ENCODE results near the gene PCDHA6.
"Not testable (repeated sequence)": the region's sequence is repeated elsewhere in the genome, so short reads cannot be mapped to it uniquely, and the experiment has no call there.

PCDHA6 gene

DNA sequence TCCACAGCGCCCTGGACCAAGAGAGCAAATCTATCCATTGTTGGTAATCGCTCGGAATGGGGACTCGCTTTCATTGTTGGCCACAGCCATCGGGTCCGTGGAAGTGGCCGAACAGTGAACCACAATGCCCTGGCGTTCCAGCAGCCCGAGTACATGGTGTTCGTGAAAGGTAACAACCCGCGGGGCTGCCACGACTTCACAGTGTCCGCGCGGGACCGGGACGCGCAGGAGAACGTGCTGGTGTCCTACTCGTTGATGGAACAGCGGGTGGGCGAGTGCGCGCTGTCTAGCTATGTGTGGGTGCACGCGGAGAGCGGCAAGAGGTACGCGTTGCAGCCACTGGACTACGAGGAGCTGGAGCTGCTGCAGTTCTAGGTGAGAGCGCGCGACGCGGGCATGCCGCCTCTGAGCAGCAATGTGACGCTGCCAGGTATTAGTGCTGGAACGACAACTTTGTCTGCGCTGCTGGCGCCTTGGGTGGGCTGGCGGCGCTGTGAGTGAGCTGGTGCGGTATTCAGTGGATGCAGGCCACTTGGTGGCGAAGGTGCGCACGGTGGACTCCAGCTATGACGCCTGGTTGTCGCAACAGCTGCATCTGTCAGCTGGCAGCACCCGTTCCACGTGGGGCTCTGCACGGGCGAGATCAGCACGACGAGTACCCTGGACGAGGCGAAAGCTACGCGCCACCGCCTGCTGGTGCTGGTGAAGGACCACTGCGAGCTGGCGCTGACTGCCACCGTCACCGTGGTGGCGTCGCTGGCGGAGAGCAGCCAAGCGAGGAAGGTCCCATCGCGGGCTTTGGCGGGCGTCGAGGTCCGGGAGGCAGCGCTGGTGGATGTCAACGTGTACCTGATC lies 34.9 kb downstream of the PCDHA6 start:
- TF ChIP-seq, protein P1, sequence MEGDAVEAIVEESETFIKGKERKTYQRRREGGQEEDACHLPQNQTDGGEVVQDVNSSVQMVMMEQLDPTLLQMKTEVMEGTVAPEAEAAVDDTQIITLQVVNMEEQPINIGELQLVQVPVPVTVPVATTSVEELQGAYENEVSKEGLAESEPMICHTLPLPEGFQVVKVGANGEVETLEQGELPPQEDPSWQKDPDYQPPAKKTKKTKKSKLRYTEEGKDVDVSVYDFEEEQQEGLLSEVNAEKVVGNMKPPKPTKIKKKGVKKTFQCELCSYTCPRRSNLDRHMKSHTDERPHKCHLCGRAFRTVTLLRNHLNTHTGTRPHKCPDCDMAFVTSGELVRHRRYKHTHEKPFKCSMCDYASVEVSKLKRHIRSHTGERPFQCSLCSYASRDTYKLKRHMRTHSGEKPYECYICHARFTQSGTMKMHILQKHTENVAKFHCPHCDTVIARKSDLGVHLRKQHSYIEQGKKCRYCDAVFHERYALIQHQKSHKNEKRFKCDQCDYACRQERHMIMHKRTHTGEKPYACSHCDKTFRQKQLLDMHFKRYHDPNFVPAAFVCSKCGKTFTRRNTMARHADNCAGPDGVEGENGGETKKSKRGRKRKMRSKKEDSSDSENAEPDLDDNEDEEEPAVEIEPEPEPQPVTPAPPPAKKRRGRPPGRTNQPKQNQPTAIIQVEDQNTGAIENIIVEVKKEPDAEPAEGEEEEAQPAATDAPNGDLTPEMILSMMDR (IDR thresholded peaks at IDR 0.05; ENCODE audit: control insufficient read depth, extremely low read depth, insufficient read depth), result no peak
- no peak overlapping the region for H3K4me3 ChIP-seq (ENCODE audit: low read depth, low read length)
- no peak for DNase-seq (ENCODE audit: low read depth)

DNA sequence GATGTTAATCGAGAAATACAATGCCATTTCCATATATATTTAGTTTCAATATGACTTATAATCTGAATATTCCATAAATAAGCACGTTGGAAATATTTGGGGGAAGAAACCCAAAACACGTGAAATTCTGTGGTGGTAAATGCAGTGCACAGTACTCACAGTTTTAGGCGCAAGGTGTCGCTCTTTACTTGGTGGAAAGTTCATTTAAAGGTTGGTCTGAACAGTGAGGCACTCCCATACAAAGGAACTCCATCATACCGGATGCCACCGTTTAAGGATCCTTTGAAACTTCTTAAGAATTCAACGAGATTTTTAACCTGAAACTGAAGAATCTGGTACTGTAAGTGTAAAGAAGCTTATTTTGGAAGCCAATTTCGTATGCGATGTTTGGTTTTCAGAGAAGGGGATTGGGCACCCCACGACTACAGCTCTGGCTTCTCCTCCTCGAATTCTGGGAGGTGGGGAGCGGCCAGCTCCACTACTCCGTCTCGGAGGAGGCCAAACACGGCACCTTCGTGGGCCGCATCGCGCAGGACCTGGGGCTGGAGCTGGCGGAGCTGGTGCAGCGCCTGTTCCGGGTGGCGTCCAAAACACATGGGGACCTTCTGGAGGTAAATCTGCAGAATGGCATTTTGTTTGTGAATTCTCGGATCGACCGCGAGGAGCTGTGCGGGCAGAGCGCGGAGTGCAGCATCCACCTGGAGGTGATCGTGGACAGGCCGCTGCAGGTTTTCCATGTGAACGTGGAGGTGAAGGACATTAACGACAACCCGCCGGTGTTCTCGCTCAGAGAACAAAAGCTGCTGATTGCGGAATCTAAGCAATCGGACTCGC lies 41.2 kb downstream of the PCDHA6 start, which contains the start of gene PCDHA11:
Gene PCDHA11, plus strand, starts transcription at position 237 of the 834 bp plus-strand sequence. Its CDS starts 147 bp downstream, at position 384.
- no peak within 1 kb of the TSS for H3K4me3 ChIP-seq (ENCODE audit: low read depth, low read length)
- no peak for DNase-seq (ENCODE audit: low read depth)
- TF ChIP-seq, protein P1 (IDR thresholded peaks at IDR 0.05; ENCODE audit: control insufficient read depth, extremely low read depth, insufficient read depth), result peak; percentile 52

DNA sequence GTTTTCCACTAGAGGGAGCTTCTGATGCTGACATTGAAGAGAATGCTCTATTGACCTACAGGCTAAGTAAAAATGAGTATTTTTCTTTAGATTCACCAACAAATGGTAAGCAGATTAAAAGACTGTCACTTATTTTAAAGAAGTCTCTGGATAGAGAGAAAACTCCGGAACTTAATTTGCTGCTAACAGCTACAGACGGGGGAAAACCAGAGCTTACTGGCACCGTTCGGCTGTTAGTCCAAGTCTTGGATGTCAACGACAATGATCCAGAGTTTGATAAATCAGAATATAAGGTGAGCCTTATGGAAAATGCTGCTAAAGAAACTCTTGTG lies 41.8 kb downstream of the PCDHA6 start:
- H3K4me3 ChIP-seq (ENCODE audit: low read depth, low read length), result no peak overlapping the region
- TF ChIP-seq, protein P1 (IDR thresholded peaks at IDR 0.05; ENCODE audit: control insufficient read depth, extremely low read depth, insufficient read depth), result peak; percentile 68
- DNase-seq (ENCODE audit: low read depth), result no peak

DNA sequence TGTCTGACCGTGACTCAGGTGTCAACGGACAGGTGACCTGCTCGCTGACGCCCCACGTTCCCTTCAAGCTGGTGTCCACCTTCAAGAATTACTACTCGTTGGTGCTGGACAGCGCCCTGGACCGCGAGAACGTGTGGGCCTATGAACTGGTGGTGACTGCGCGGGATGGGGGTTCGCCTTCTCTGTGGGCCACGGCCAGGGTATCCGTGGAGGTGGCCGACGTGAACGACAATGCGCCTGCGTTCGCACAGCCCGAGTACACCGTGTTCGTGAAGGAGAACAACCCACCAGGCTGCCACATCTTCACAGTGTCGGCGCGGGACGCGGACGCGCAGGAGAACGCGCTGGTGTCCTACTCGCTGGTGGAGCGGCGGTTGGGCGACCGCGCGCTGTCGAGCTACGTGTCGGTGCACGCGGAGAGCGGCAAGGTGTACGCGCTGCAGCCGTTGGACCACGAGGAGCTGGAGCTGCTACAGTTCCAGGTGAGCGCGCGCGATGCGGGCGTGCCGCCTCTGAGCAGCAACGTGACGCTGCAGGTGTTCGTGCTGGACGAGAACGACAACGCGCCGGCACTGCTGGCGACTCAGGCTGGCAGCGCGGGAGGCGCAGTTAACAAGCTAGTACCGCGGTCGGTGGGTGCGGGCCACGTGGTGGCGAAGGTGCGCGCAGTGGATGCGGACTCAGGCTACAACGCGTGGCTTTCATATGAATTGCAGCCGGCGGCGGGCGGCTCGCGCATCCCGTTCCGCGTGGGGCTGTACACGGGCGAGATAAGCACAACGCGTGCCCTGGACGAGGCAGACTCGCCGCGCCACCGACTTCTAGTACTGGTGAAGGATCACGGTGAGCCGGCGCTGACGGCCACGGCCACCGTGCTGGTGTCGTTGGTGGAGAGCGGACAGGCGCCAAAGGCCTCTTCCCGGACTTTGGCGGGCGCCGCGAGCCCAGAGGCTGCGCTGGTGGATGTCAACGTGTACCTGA lies 42.8 kb downstream of the PCDHA6 start:
- no peak overlapping the region for H3K4me3 ChIP-seq (ENCODE audit: low read depth, low read length)
- DNase-seq (ENCODE audit: low read depth), result no peak
- TF ChIP-seq, protein P1 (IDR thresholded peaks at IDR 0.05; ENCODE audit: control insufficient read depth, extremely low read depth, insufficient read depth), result no peak

DNA sequence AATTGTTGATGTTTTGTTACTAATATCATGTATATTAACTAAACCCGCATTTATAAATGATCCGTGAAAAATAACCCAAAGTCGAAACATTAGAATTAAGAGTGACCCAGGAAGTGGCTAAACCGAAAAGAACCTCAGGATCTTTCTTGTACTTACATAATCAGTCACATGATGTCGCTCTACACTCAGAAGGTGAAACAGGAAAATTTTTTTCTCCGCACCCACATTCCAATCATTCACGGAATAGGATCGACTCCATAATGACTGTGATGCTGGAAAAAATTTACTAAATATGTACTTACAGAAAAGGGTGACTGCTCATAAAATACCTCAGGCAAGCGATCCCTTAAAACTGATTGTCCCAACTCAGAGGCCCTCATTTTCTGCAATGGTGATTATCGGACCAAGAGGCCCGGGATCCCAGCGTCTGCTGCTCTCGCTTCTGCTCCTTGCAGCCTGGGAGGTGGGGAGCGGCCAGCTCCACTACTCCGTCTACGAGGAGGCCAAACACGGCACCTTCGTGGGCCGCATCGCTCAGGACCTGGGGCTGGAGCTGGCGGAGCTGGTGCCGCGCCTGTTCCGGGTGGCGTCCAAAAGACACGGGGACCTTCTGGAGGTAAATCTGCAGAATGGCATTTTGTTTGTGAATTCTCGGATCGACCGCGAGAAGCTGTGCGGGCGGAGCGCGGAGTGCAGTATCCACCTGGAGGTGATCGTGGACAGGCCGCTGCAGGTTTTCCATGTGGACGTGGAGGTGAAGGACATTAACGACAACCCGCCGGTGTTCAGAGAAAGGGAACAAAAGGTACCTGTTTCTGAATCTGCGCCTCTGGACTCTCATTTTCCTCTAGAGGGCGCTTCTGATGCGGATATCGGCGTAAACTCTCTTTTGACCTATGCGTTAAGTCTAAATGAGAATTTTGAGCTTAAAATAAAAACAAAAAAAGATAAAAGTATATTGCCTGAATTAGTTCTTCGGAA lies 47.6 kb downstream of the PCDHA6 start, which contains the start of gene PCDHA12:
Gene PCDHA12, plus strand, starts transcription at position 224 of the 981 bp plus-strand sequence. Its CDS starts 165 bp downstream, at position 389.
- TF ChIP-seq, protein P1 (IDR thresholded peaks at IDR 0.05; ENCODE audit: control insufficient read depth, extremely low read depth, insufficient read depth), result peak; percentile 20; the same call in 1 of the 2 replicates
- no peak for DNase-seq (ENCODE audit: low read depth)
- no peak within 1 kb of the TSS for H3K4me3 ChIP-seq (ENCODE audit: low read depth, low read length)

DNA sequence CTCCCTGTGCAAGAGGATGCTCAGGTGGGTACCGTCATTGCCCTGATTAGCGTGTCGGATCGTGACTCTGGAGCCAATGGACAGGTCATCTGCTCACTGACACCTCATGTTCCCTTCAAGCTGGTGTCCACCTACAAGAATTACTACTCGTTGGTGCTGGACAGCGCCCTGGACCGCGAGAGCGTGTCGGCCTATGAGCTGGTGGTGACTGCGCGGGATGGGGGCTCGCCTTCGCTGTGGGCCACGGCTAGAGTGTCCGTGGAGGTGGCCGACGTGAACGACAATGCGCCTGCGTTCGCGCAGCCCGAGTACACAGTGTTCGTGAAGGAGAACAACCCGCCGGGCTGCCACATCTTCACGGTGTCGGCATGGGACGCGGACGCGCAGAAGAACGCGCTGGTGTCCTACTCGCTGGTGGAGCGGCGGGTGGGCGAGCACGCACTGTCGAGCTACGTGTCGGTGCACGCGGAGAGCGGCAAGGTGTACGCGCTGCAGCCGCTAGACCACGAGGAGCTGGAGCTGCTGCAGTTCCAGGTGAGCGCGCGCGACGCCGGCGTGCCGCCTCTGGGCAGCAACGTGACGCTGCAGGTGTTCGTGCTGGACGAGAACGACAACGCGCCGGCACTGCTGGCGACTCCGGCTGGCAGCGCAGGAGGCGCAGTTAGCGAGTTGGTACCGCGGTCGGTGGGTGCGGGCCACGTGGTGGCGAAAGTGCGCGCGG lies 48.9 kb downstream of the PCDHA6 start:
- H3K4me3 ChIP-seq (ENCODE audit: low read depth, low read length); DNase-seq (ENCODE audit: low read depth): not testable (repeated sequence)

Data from LNCaP clone FGC (cell line).